SJSA1 (cell line): ENCODE data around the gene CADPS. TPM values are rescaled to one million over a fixed set of nuclear protein-coding genes. Genes with fewer than 3 reads are reported as not detected.

Source experiments
- DNase-seq, 2 experiments: peaks; one replicate each; pipeline ENCODE4 v3.0.0-alpha.2; 2015 to 2020; ENCODE audit warnings: low spot score in 2 of 2, low read depth in 1 of 2
- H3K27ac ChIP-seq: fragments of 250-450 bp; sonication (Bioruptor Pico); 2 replicates; pipeline ENCODE4 v1.5.1; 2020; ENCODE audit warnings: mild to moderate bottlenecking, moderate library complexity
- H3K27me3 ChIP-seq: fragments of 250-450 bp; sonication (Bioruptor Pico); replicated peaks from 2 replicates; pipeline ENCODE4 v1.5.1; 2020; ENCODE audit warnings: mild to moderate bottlenecking, moderate library complexity
- H3K36me3 ChIP-seq: fragments of 250-450 bp; sonication (Bioruptor Pico); 2 replicates; pipeline ENCODE4 v1.5.1; 2020; ENCODE audit warnings: mild to moderate bottlenecking
- H3K4me1 ChIP-seq: fragments of 250-450 bp; sonication (Bioruptor Pico); replicated peaks from 2 replicates; pipeline ENCODE4 v1.6.1; 2021; ENCODE audit warnings: mild to moderate bottlenecking
- H3K4me3 ChIP-seq: fragments of 250-450 bp; sonication (Bioruptor Pico); 2 replicates; pipeline ENCODE4 v1.5.1; 2020; ENCODE audit warnings: mild to moderate bottlenecking
- H3K9me3 ChIP-seq: fragments of 250-450 bp; sonication (Bioruptor Pico); replicated peaks from 2 replicates; pipeline ENCODE4 v1.5.1; 2020; ENCODE audit warnings: mild to moderate bottlenecking
- total RNA-seq: library from RNA; depleted of rRNA; stranded (reverse); fragments of >200 nt; shearing (Covaris generic); gene quantifications from 2 replicates; pipeline ENCODE4 v1.2.3, GENCODE V29; 2014

The CADPS gene
- total RNA-seq, 1 experiment from 2014 or later: not detected

GRCh38 chr3:62774221-62774620, 101.0 kb downstream of the CADPS start:
- no peak overlapping the region for H3K4me3 ChIP-seq
- no peaks in the 10 kb centered on the region for H3K4me1 ChIP-seq
- H3K36me3 ChIP-seq: no peaks in the 10 kb centered on the region
- DNase-seq: no peak
- no peaks in the 10 kb centered on the region for H3K27me3 ChIP-seq
- no peak overlapping the region for H3K27ac ChIP-seq
- no peaks in the 10 kb centered on the region for H3K9me3 ChIP-seq

- no peak for DNase-seq
- Histone ChIP-seq H3K36me3 (no peaks in the 10 kb centered on the region), H3K27ac (no peak overlapping the region), H3K9me3 (no peaks in the 10 kb centered on the region), H3K27me3 (0 out of 2 replicates have a peak, but pooled peaks cover 5% of the 10 kb centered on the region), H3K4me3 (no peak overlapping the region), H3K4me1 (no peaks in the 10 kb centered on the region)
Observed at GRCh38 chr3:62771331-62772072, 103.7 kb downstream of the CADPS start.

- DNase-seq: no peak
- no peaks in the 10 kb centered on the region for H3K9me3 ChIP-seq
- peaks cover 5% of the 10 kb centered on the region; the same call in 1 of the 2 replicates for H3K27me3 ChIP-seq
- no peaks in the 10 kb centered on the region for H3K4me1 ChIP-seq
- H3K4me3 ChIP-seq: no peak overlapping the region
- H3K36me3 ChIP-seq: no peaks in the 10 kb centered on the region
- H3K27ac ChIP-seq: no peak overlapping the region
Observed at GRCh38 chr3:62768896-62769295, 106.3 kb downstream of the CADPS start.

- DNase-seq: no peak
- H3K36me3 ChIP-seq: no peaks in the 10 kb centered on the region
- no peaks in the 10 kb centered on the region for H3K4me1 ChIP-seq
- H3K4me3 ChIP-seq: no peak overlapping the region
- no peaks in the 10 kb centered on the region; the same call in 1 of the 2 replicates for H3K27me3 ChIP-seq
- no peaks in the 10 kb centered on the region for H3K9me3 ChIP-seq
- no peak overlapping the region for H3K27ac ChIP-seq
Observed at GRCh38 chr3:62761711-62762110, 113.5 kb downstream of the CADPS start.

GRCh38 chr3:62761311-62761710, 113.9 kb downstream of the CADPS start:
- Histone ChIP-seq H3K4me3 (no peak overlapping the region), H3K27me3 (no peaks in the 10 kb centered on the region; the same call in 1 of the 2 replicates), H3K9me3 (no peaks in the 10 kb centered on the region), H3K4me1 (no peaks in the 10 kb centered on the region), H3K27ac (no peak overlapping the region), H3K36me3 (no peaks in the 10 kb centered on the region)
- no peak for DNase-seq

GRCh38 chr3:62758296-62759066, 116.7 kb downstream of the CADPS start:
- Histone ChIP-seq H3K27me3 (no peaks in the 10 kb centered on the region), H3K27ac (no peak overlapping the region), H3K4me1 (no peaks in the 10 kb centered on the region), H3K4me3 (no peak overlapping the region), H3K36me3 (no peaks in the 10 kb centered on the region), H3K9me3 (no peaks in the 10 kb centered on the region)
- DNase-seq: no peak

GRCh38 chr3:62757045-62757444, 118.2 kb downstream of the CADPS start:
- DNase-seq: no peak
- Histone ChIP-seq H3K4me1 (no peaks in the 10 kb centered on the region), H3K27me3 (no peaks in the 10 kb centered on the region), H3K36me3 (no peaks in the 10 kb centered on the region), H3K4me3 (no peak overlapping the region), H3K27ac (no peak overlapping the region), H3K9me3 (no peaks in the 10 kb centered on the region)

GRCh38 chr3:62755285-62755684, 119.9 kb downstream of the CADPS start:
- DNase-seq: no peak
- Histone ChIP-seq H3K4me3 (no peak overlapping the region), H3K9me3 (no peaks in the 10 kb centered on the region), H3K36me3 (no peaks in the 10 kb centered on the region), H3K27ac (no peak overlapping the region), H3K4me1 (no peaks in the 10 kb centered on the region), H3K27me3 (no peaks in the 10 kb centered on the region)

GRCh38 chr3:62749657-62750056, 125.6 kb downstream of the CADPS start:
- no peaks in the 10 kb centered on the region for H3K36me3 ChIP-seq
- H3K27me3 ChIP-seq: no peaks in the 10 kb centered on the region
- H3K27ac ChIP-seq: no peak overlapping the region
- DNase-seq: no peak
- no peaks in the 10 kb centered on the region for H3K4me1 ChIP-seq
- H3K4me3 ChIP-seq: no peak overlapping the region
- no peaks in the 10 kb centered on the region for H3K9me3 ChIP-seq

GRCh38 chr3:62749130-62749529, 126.1 kb downstream of the CADPS start:
- DNase-seq: no peak

GRCh38 chr3:62737449-62737848, 137.8 kb downstream of the CADPS start:
- H3K4me1 ChIP-seq: no peaks in the 10 kb centered on the region
- no peaks in the 10 kb centered on the region for H3K36me3 ChIP-seq
- DNase-seq: no peak
- H3K27ac ChIP-seq: no peak overlapping the region
- H3K4me3 ChIP-seq: no peak overlapping the region
- no peaks in the 10 kb centered on the region for H3K27me3 ChIP-seq
- H3K9me3 ChIP-seq: no peaks in the 10 kb centered on the region

More at GRCh38 chr3:62749130-62749529, 126.1 kb downstream of the CADPS start:
- Histone ChIP-seq H3K9me3 (no peaks in the 10 kb centered on the region), H3K27ac (no peak overlapping the region), H3K27me3 (no peaks in the 10 kb centered on the region), H3K4me1 (no peaks in the 10 kb centered on the region), H3K4me3 (no peak overlapping the region), H3K36me3 (no peaks in the 10 kb centered on the region)

GRCh38 chr3:62735510-62735909, 139.7 kb downstream of the CADPS start:
- no peaks in the 10 kb centered on the region for H3K27me3 ChIP-seq
- H3K4me3 ChIP-seq: no peak overlapping the region
- DNase-seq: no peak
- no peaks in the 10 kb centered on the region for H3K36me3 ChIP-seq
- no peaks in the 10 kb centered on the region for H3K9me3 ChIP-seq
- H3K4me1 ChIP-seq: no peaks in the 10 kb centered on the region
- no peak overlapping the region for H3K27ac ChIP-seq

GRCh38 chr3:62732183-62732904, 142.9 kb downstream of the CADPS start:
- peaks cover 5% of the 10 kb centered on the region for H3K4me1 ChIP-seq
- H3K27ac ChIP-seq: no peak overlapping the region
- no peaks in the 10 kb centered on the region for H3K36me3 ChIP-seq
- H3K9me3 ChIP-seq: no peaks in the 10 kb centered on the region
- no peaks in the 10 kb centered on the region for H3K27me3 ChIP-seq
- H3K4me3 ChIP-seq: no peak overlapping the region
- no peak for DNase-seq

GRCh38 chr3:62727981-62728380, 147.2 kb downstream of the CADPS start:
- peaks cover 5% of the 10 kb centered on the region for H3K4me1 ChIP-seq
- DNase-seq: no peak
- no peaks in the 10 kb centered on the region for H3K27me3 ChIP-seq
- no peaks in the 10 kb centered on the region for H3K9me3 ChIP-seq
- H3K4me3 ChIP-seq: no peak overlapping the region
- H3K36me3 ChIP-seq: no peaks in the 10 kb centered on the region
- H3K27ac ChIP-seq: no peak overlapping the region
